ENCODE data around the gene CXCR6.
A peak's percentile ranks its signal among the peaks of the same experiment; 100 is the strongest.
"Not testable (repeated sequence)": the region's sequence is repeated elsewhere in the genome, so short reads cannot be mapped to it uniquely, and the experiment has no call there.

CXCR6 gene

GRCh38 chr3:45992133-45992729 lies 49.0 kb downstream of the CXCR6 start:
- DNase-seq = no peak

DNA sequence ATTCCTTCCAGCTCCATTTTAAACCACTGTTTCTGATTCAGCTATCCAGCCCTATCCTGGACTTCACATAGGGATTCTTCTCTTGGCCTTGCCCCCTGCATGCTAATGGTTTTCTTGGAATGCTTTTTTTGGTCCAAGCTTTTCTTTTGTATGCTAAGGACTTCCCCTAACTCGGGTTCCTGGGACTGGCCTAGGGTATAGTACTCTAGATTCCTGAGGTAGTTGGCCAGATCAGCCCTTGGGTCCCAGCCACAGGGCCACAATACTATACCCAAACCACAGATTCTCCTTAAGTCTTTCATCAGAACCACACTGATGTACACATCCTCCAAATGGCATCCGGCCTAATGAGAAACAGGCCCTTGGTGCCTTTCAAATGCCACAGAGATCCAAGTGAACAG lies 49.6 kb downstream of the CXCR6 start:
- DNase-seq = no peak

GRCh38 chr3:45993421-45994027 lies 50.3 kb downstream of the CXCR6 start:
- no peak for DNase-seq

DNA sequence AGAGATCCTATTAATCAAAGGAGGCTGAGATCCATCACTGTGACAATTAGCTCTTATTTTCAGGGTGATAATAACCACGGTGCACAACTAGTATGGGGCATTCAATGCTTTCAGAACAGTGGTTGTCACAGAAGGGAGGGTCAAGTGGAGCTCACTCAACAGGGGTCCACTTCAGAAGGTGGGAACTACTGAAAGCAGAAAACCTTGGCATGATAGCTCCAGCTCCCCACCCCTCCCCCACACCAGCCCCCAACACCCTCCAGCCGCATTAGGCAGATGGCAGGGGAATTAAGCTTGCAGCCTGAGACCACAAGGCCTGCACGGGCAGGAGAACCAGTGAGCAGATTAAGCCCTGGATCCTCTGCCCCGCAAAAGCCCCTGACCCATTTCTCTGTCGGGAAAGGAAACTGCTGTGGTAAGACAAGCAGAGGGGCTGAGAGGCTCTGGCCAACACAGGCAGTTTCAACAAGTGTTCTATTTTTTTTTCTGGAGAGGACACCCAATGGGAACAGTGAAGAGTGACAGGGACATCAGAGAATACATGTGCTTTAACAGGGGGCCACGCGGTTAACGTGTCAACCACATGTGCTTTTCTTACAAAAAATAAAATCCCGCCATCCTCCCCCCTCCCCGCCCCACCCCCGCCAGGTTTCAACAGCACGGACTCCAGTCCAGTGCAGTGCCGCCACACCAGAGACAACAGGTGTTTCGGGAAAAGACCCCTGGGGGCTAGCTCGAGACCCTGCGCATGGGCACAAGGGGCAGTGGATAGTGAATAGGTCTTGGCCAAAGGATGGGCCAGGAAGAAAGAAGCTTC lies 51.4 kb downstream of the CXCR6 start:
- peak; percentile 50 for DNase-seq

DNA sequence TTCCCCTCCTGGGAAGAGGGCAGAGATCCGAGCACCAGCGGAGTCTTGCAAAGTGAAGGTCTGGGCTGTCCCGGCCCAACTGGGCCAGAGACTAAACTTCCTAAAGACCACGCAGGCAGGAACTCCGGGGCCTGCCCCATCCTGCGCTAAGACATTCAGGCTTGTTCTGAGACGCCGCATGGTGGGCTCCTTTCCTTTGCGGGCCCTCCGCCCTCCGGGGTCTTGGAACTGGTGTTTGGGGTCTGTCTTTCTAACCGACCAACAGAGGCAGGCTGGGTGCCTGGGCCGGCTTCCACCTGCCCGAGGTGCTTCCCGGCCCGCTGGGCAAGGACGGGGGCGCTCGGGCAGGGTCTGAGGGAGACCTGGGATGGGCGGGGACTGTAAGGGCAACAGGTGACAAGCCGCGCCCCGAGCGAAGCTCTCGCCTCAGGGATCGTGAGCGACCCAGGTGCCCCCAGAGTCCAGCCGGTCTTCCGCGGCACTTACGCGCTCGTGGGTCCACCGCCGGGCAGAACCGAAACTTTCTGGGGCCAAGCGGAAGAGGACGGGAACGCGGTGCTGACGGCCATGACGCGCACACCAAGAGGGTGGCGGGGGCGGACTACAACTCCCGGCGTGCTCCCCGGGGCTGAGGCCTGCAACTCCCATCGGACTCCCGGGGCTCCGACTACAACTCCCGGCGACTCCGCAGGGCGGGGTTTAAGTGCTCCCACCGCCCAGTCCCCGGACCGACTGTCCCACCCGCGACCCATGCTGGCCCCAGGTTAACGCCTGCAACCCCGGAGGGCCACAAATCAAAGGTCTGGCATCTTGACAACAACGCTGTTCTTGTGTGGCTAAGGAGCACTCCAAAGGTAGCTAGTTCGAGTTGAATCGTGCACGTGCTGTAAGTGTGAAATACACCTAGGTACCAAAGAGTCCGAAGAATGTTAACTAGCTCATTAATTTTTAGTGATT lies 52.2 kb downstream of the CXCR6 start, which contains the start of gene FYCO1:
TSS of gene FYCO1 (minus strand) at position 589 of the 957 bp plus-strand sequence. CDS start 10,914 bp downstream, outside the sequence.
- peak; percentile 90 for DNase-seq

- DNase-seq = not testable (repeated sequence)
Observed at GRCh38 chr3:45997499-45997898, 54.2 kb downstream of the CXCR6 start.

DNA sequence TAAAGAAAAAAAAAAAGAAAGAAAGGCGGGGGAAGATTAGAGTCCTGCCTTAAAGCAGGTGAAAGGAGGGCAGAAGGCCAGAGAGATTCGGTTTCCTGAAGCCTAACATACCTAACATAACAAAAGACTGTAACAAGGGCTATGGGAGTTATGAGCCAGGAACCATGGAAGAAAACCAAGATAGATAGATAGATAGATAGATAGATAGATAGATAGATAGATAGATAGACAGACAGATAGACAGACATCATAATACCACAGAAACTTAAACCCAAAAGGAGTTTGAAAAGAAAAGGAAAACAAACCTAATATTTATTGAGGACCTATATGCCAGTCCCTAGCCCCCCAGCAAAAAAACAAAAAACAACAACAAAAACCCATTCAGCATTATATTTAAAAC lies 54.7 kb downstream of the CXCR6 start:
- no peak for DNase-seq

All from CD4-positive, alpha-beta T cell treated with Interleukin-15 for 1 hour (primary cell).